ENCODE measurements around the gene ZBTB7C. TPM values are rescaled to one million over a fixed set of nuclear protein-coding genes. Genes with fewer than 3 reads are reported as not detected.

Gene ZBTB7C
- total RNA-seq, 1 experiment from 2014 or later: 0.33 TPM

- peaks cover 0 to 5% of the 10 kb centered on the region in 2 experiments; a peak in 3 of 5 replicates for H3K9me3 Mint-ChIP-seq
- Histone ChIP-seq H2BK120ac (ENCODE audit: low read depth, low read length, poor library complexity, severe bottlenecking) (no peak overlapping the region), H3K23ac (ENCODE audit: insufficient read length, low read depth, low read length) (no peak overlapping the region), H4K20me1 (ENCODE audit: control insufficient read depth, insufficient read depth, insufficient read length) (no peaks in the 10 kb centered on the region), H3K9ac (ENCODE audit: extremely low read depth, insufficient read length, low read length) (no peak overlapping the region), H3T11ph (ENCODE audit: low read length) (no peak overlapping the region), H2BK20ac (ENCODE audit: low read depth, low read length, poor library complexity, severe bottlenecking) (no peak overlapping the region), H2AFZ (ENCODE audit: low read length) (no peak overlapping the region), H2BK15ac (ENCODE audit: low read depth, low read length) (no peak overlapping the region), H3K27ac (ENCODE audit: insufficient read length, low read depth, low read length) (no peak overlapping the region), H3K79me1 (ENCODE audit: insufficient read depth, low read depth, low read length, poor library complexity, severe bottlenecking) (no peaks in the 10 kb centered on the region), H3K14ac (ENCODE audit: insufficient read depth, low read length) (no peak overlapping the region), H3K4ac (ENCODE audit: low read depth, low read length) (no peak overlapping the region), H4K8ac (replicated peaks; ENCODE audit: insufficient read length, low read depth, low read length) (no peak overlapping the region), H3K9me3 (ENCODE audit: control insufficient read depth, low read depth, low read length) (no peaks in the 10 kb centered on the region), H3K4me1 (ENCODE audit: insufficient read depth, low read length) (no peaks in the 10 kb centered on the region), H2BK12ac (ENCODE audit: insufficient read length, low read depth, low read length) (no peak overlapping the region), H3K27me3 (ENCODE audit: insufficient read depth, low read length) (no peaks in the 10 kb centered on the region), H4K5ac (ENCODE audit: insufficient read length, low read depth, low read length) (no peak overlapping the region), H3K56ac (ENCODE audit: insufficient read length, low read depth, low read length) (no peak overlapping the region), H4K91ac (ENCODE audit: insufficient read length, low read depth, low read length) (no peak overlapping the region), H2BK5ac (ENCODE audit: insufficient read length, low read length) (no peak overlapping the region), H3K18ac (ENCODE audit: insufficient read length, low read depth, low read length) (no peak overlapping the region), H3K4me2 (ENCODE audit: insufficient read depth, insufficient read length, low read length) (no peak overlapping the region), H3K23me2 (ENCODE audit: insufficient read length, low read depth, low read length, poor library complexity, severe bottlenecking) (no peaks in the 10 kb centered on the region), H3K79me2 (ENCODE audit: insufficient read depth, low read length) (no peaks in the 10 kb centered on the region), H2AK5ac (ENCODE audit: insufficient read length, low read length) (no peak overlapping the region)
- no peak overlapping the region for H3K4me3 Mint-ChIP-seq
- H3K27me3 Mint-ChIP-seq (ENCODE audit: low read depth): peaks cover 4% of the 10 kb centered on the region; the same call in 1 of the 2 replicates
- TF ChIP-seq, protein P1, sequence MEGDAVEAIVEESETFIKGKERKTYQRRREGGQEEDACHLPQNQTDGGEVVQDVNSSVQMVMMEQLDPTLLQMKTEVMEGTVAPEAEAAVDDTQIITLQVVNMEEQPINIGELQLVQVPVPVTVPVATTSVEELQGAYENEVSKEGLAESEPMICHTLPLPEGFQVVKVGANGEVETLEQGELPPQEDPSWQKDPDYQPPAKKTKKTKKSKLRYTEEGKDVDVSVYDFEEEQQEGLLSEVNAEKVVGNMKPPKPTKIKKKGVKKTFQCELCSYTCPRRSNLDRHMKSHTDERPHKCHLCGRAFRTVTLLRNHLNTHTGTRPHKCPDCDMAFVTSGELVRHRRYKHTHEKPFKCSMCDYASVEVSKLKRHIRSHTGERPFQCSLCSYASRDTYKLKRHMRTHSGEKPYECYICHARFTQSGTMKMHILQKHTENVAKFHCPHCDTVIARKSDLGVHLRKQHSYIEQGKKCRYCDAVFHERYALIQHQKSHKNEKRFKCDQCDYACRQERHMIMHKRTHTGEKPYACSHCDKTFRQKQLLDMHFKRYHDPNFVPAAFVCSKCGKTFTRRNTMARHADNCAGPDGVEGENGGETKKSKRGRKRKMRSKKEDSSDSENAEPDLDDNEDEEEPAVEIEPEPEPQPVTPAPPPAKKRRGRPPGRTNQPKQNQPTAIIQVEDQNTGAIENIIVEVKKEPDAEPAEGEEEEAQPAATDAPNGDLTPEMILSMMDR (conservative IDR thresholded peaks at IDR 0.05): no peak
- DNase-seq: no peak
- peaks cover 0 to 4% (median 0%) of the 10 kb centered on the region in 3 experiments; a peak in 2 of 7 replicates for H3K36me3 Mint-ChIP-seq (ENCODE audit: insufficient read depth in 1 of 3, low read depth in 3 of 3)
- no peak overlapping the region for H3K27ac Mint-ChIP-seq
- WGBS (ENCODE audit: extremely low coverage, insufficient read length, low lambda C conversion rate): no CpG with 5 or more reads among the region's 2 CpGs
- peaks cover 36 to 43% of the 10 kb centered on the region in 2 experiments for H3K4me1 Mint-ChIP-seq
Observed at GRCh38 chr18:48017635-48018034, 391.5 kb downstream of the ZBTB7C start.

All from H9 (cell line).